Gastrocnemius medialis (tissue), 4 donors: ENCODE results near the gene MTX2. TPM values are rescaled to one million over a fixed set of nuclear protein-coding genes. Genes with fewer than 3 reads are reported as not detected.
"Not testable (repeated sequence)": the region's sequence is repeated elsewhere in the genome, so short reads cannot be mapped to it uniquely, and the experiment has no call there.

Experiments
- ATAC-seq, 2 donors: fragments of 150-250 bp; one replicate each; pipeline ENCODE4 v1.9.1; 2016
- DNase-seq, 2 donors: peaks; one replicate each; pipeline ENCODE4 v3.0.0-alpha.2; 2019
- H3K27ac ChIP-seq, 4 donors: fragments of 200-600 bp; sonication (generic); 1 replicate in 1 of 4; 2 replicates in 3 of 4; pipeline ENCODE4 v1.5.1; 2016 to 2018; ENCODE audit warnings: mild to moderate bottlenecking in 2 of 4, moderate library complexity in 1 of 4
- H3K27me3 ChIP-seq, 3 donors: fragments of 200-600 bp; sonication (generic) in 2 of 3; 1 replicate in 1 of 3; 2 replicates in 2 of 3; pipeline versions ENCODE4 v1.5.1 to v1.6.0; 2016 to 2019; ENCODE audit warnings: mild to moderate bottlenecking in 1 of 3, moderate library complexity in 1 of 3
- H3K36me3 ChIP-seq, 2 donors: fragments of 200-600 bp; sonication (generic) in 1 of 2; one replicate each; pipeline ENCODE4 v1.5.1; 2017 to 2018
- H3K4me1 ChIP-seq, 2 donors: fragments of 200-600 bp; sonication (generic) in 1 of 2; one replicate each; pipeline ENCODE4 v1.5.1; 2016 to 2017; ENCODE audit warnings: mild to moderate bottlenecking in 2 of 2
- H3K4me3 ChIP-seq, 4 donors: fragments of 200-600 bp; sonication (generic) in 3 of 4; 1 replicate in 1 of 4; 2 replicates in 3 of 4; pipeline ENCODE4 v1.5.1; 2016 to 2019; ENCODE audit warnings: mild to moderate bottlenecking in 2 of 4
- H3K9me3 ChIP-seq, 3 donors: fragments of 200-600 bp; sonication (generic) in 2 of 3; 1 replicate in 1 of 3; 2 replicates in 2 of 3; pipeline ENCODE4 v1.5.1; 2016 to 2019
- CTCF ChIP-seq, 5 experiments: fragments of 450-650 bp in 3 of 5; fragments of 200-600 bp in 2 of 5; sonication (generic) in 2 of 5; IDR thresholded peaks in 4 of 5; conservative IDR thresholded peaks in 1 of 5; 1 replicate in 4 of 5; 2 replicates in 1 of 5; pipeline ENCODE4 v1.5.1; 2016 to 2019; ENCODE audit warnings: antibody characterized with exemption in 5 of 5, mild to moderate bottlenecking in 3 of 5, moderate library complexity in 3 of 5
- POLR2A ChIP-seq, 2 donors: fragments of 450-650 bp; IDR thresholded peaks; one replicate each; pipeline ENCODE4 v1.6.1; 2017; ENCODE audit warnings: antibody characterized with exemption in 2 of 2, mild to moderate bottlenecking in 2 of 2, moderate library complexity in 2 of 2
- in situ Hi-C, 4 donors: fragments of 200-750 bp; cut with MboI; loops; one replicate each; pipeline versions ENCODE4 v1.15.0 to v1.8.0; 2017; ENCODE audit warnings: low sequenced_read_pairs in 4 of 4
- intact Hi-C: fragments of 100-400 bp; cut with DNase I; formaldehyde crosslinking; loops from one replicate; pipeline ENCODE4 v1.15.1; 2023; ENCODE audit warnings: low total_unique reads
- total RNA-seq, 4 donors: library from RNA; depleted of rRNA; stranded (reverse); fragments of >200 nt; gene quantifications; one replicate each; pipeline versions ENCODE4 v1.1.0 to v1.2.3, GENCODE V29; 2016

The MTX2 gene
- total RNA-seq, 4 donors from 2014 or later: 35.8 to 43.3 (median 39.1) TPM

GRCh38 chr2:176297737-176298136 lies 28.5 kb downstream of the MTX2 start:
- no peak overlapping the region for H3K27ac ChIP-seq
- TF ChIP-seq POLR2A (IDR thresholded peaks at IDR 0.05) (no peak), CTCF (IDR thresholded peaks at IDR 0.05 in 4 of 5, conservative IDR thresholded peaks at IDR 0.05 in 1 of 5) (no peak)
- ATAC-seq (no peak), DNase-seq (no peak)
- intact Hi-C loops: no loop called here
- peaks cover 0 to 5% of the 10 kb centered on the region in 2 donors for H3K36me3 ChIP-seq
- no peak overlapping the region for H3K4me3 ChIP-seq
- H3K4me1 ChIP-seq: peaks cover 12 to 24% of the 10 kb centered on the region in 2 donors
- in situ Hi-C loops: no loop called here
- H3K27me3 ChIP-seq: no peaks in the 10 kb centered on the region
- H3K9me3 ChIP-seq: no peaks in the 10 kb centered on the region

- in situ Hi-C loops, H3K27me3 ChIP-seq, H3K4me3 ChIP-seq, intact Hi-C loops, H3K4me1 ChIP-seq, DNase-seq, H3K36me3 ChIP-seq, H3K9me3 ChIP-seq, ATAC-seq, H3K27ac ChIP-seq: not testable (repeated sequence)
Measured at GRCh38 chr2:176306020-176306419, 36.8 kb downstream of the MTX2 start.

GRCh38 chr2:176317199-176317598 lies 48.0 kb downstream of the MTX2 start:
- in situ Hi-C loops: no loop called here
- Histone ChIP-seq H3K27me3 (no peaks in the 10 kb centered on the region), H3K4me3 (no peak overlapping the region), H3K36me3 (no peaks in the 10 kb centered on the region), H3K4me1 (peaks cover 0 to 5% of the 10 kb centered on the region in 2 donors), H3K27ac (no peak overlapping the region), H3K9me3 (no peaks in the 10 kb centered on the region)
- TF ChIP-seq CTCF (IDR thresholded peaks at IDR 0.05 in 4 of 5, conservative IDR thresholded peaks at IDR 0.05 in 1 of 5) (no peak), POLR2A (IDR thresholded peaks at IDR 0.05) (no peak)
- intact Hi-C loops: no loop called here
- DNase-seq (no peak), ATAC-seq (no peak)

- intact Hi-C loops (no loop called here), in situ Hi-C loops (no loop called here)
- Histone ChIP-seq H3K27ac (no peak overlapping the region), H3K27me3 (no peaks in the 10 kb centered on the region), H3K9me3 (no peaks in the 10 kb centered on the region), H3K36me3 (no peaks in the 10 kb centered on the region), H3K4me1 (peaks cover 0 to 5% of the 10 kb centered on the region in 2 donors), H3K4me3 (no peak overlapping the region)
- ATAC-seq (no peak), DNase-seq (no peak)
- TF ChIP-seq CTCF (IDR thresholded peaks at IDR 0.05 in 4 of 5, conservative IDR thresholded peaks at IDR 0.05 in 1 of 5) (no peak), POLR2A (IDR thresholded peaks at IDR 0.05) (no peak)
Measured at GRCh38 chr2:176317623-176318065, 48.4 kb downstream of the MTX2 start.

GRCh38 chr2:176321916-176322315 lies 52.7 kb downstream of the MTX2 start:
- no peak overlapping the region for H3K4me3 ChIP-seq
- H3K9me3 ChIP-seq: no peaks in the 10 kb centered on the region
- H3K4me1 ChIP-seq: peaks cover 0 to 5% of the 10 kb centered on the region in 2 donors
- H3K36me3 ChIP-seq: no peaks in the 10 kb centered on the region
- DNase-seq (no peak), ATAC-seq (no peak)
- in situ Hi-C loops: no loop called here
- intact Hi-C loops: no loop called here
- TF ChIP-seq CTCF (IDR thresholded peaks at IDR 0.05 in 4 of 5, conservative IDR thresholded peaks at IDR 0.05 in 1 of 5): no peak
- no peak for TF ChIP-seq POLR2A (IDR thresholded peaks at IDR 0.05)
- H3K27me3 ChIP-seq: no peaks in the 10 kb centered on the region
- no peak overlapping the region for H3K27ac ChIP-seq
